ENCODE measurements around the gene AP5B1. TPM values are rescaled to one million over a fixed set of nuclear protein-coding genes. Genes with fewer than 3 reads are reported as not detected.

Gene AP5B1
- total RNA-seq, 3 donors from 2014 or later (not counting 1 experiment from before 2014, with no cell fraction given) = 13.9 to 22.5 (median 21.3) TPM

GRCh38 chr11:65777241-65777640 is 3.5 kb downstream of the AP5B1 start:
- WGBS (ENCODE audit: insufficient coverage) = 95% methylated on average over 8 of the region's 8 CpGs
- Mint-ChIP-seq H3K36me3 (no peaks in the 10 kb centered on the region), H3K9me3 (no peaks in the 10 kb centered on the region), H3K4me1 (peaks cover 6 to 20% of the 10 kb centered on the region in 2 donors), H3K27me3 (ENCODE audit: low read depth in 2 of 2) (no peaks in the 10 kb centered on the region), H3K4me3 (no peak overlapping the region), H3K27ac (no peak overlapping the region)
- peaks cover 22% of the 10 kb centered on the region for H3K36me3 ChIP-seq (ENCODE audit: control insufficient read depth, insufficient read depth, low read length)
- DNase-seq = no peak
- H3K27ac ChIP-seq (ENCODE audit: low read length) = no peak overlapping the region
- no peak overlapping the region for H3K4me3 ChIP-seq (ENCODE audit: low read length)
- intact Hi-C loops (cut with micrococcal nuclease) = no loop called here
- peaks cover 27% of the 10 kb centered on the region for H3K4me1 ChIP-seq (ENCODE audit: control insufficient read depth, insufficient read depth, low read length)
- no peaks in the 10 kb centered on the region for H3K27me3 ChIP-seq (ENCODE audit: control insufficient read depth, insufficient read depth, low read length)
- ATAC-seq = no peak
- no peak for TF ChIP-seq CTCF (IDR thresholded peaks at IDR 0.05)
- no peaks in the 10 kb centered on the region for H3K9me3 ChIP-seq (ENCODE audit: control insufficient read depth, insufficient read depth, low read length)

- WGBS (ENCODE audit: insufficient coverage) = 90% methylated on average over 8 of the region's 8 CpGs
- ATAC-seq (no peak), DNase-seq (no peak)
- Mint-ChIP-seq H3K36me3 (no peaks in the 10 kb centered on the region), H3K27me3 (ENCODE audit: low read depth in 2 of 2) (no peaks in the 10 kb centered on the region), H3K9me3 (no peaks in the 10 kb centered on the region), H3K4me1 (peaks cover 6 to 20% of the 10 kb centered on the region in 2 donors), H3K27ac (no peak overlapping the region), H3K4me3 (no peak overlapping the region)
- Histone ChIP-seq H3K27ac (ENCODE audit: low read length) (no peak overlapping the region), H3K4me1 (ENCODE audit: control insufficient read depth, insufficient read depth, low read length) (peaks cover 27% of the 10 kb centered on the region), H3K9me3 (ENCODE audit: control insufficient read depth, insufficient read depth, low read length) (no peaks in the 10 kb centered on the region), H3K4me3 (ENCODE audit: low read length) (no peak overlapping the region), H3K27me3 (ENCODE audit: control insufficient read depth, insufficient read depth, low read length) (no peaks in the 10 kb centered on the region), H3K36me3 (ENCODE audit: control insufficient read depth, insufficient read depth, low read length) (peaks cover 22% of the 10 kb centered on the region)
- intact Hi-C loops (cut with micrococcal nuclease) = no loop called here
- no peak for TF ChIP-seq CTCF (IDR thresholded peaks at IDR 0.05)
These were observed 4.0 kb downstream of the AP5B1 start for GRCh38 chr11:65776710-65777141.

- H3K9me3 ChIP-seq (ENCODE audit: control insufficient read depth, insufficient read depth, low read length) = no peaks in the 10 kb centered on the region
- H3K36me3 ChIP-seq (ENCODE audit: control insufficient read depth, insufficient read depth, low read length) = peaks cover 22% of the 10 kb centered on the region
- H3K36me3 Mint-ChIP-seq = no peaks in the 10 kb centered on the region
- no peak overlapping the region for H3K27ac ChIP-seq (ENCODE audit: low read length)
- H3K4me3 Mint-ChIP-seq = no peak overlapping the region
- ATAC-seq (no peak), DNase-seq (no peak)
- H3K27me3 Mint-ChIP-seq (ENCODE audit: low read depth in 2 of 2) = no peaks in the 10 kb centered on the region
- H3K27me3 ChIP-seq (ENCODE audit: control insufficient read depth, insufficient read depth, low read length) = no peaks in the 10 kb centered on the region
- 86% methylated on average over 8 of the region's 8 CpGs for WGBS (ENCODE audit: insufficient coverage)
- H3K27ac Mint-ChIP-seq = peak overlapping the region in 1 of 2 donors; percentile 29
- no peak for TF ChIP-seq CTCF (IDR thresholded peaks at IDR 0.05)
- no peak overlapping the region for H3K4me3 ChIP-seq (ENCODE audit: low read length)
- peaks cover 23% of the 10 kb centered on the region for H3K4me1 ChIP-seq (ENCODE audit: control insufficient read depth, insufficient read depth, low read length)
- intact Hi-C loops (cut with micrococcal nuclease) = no loop called here
- no peaks in the 10 kb centered on the region for H3K9me3 Mint-ChIP-seq
- peaks cover 6 to 20% of the 10 kb centered on the region in 2 donors for H3K4me1 Mint-ChIP-seq
These were observed 4.6 kb downstream of the AP5B1 start for GRCh38 chr11:65776196-65776595.

Data from natural killer cell (primary cell).